ENCODE data around the gene NRXN3.

GRCh38 chr14:78254911-78255461, 84.8 kb downstream of the NRXN3 start:
- no peak for TF ChIP-seq REST (IDR thresholded peaks at IDR 0.05; ENCODE audit: borderline replicate concordance)
- TF ChIP-seq EP300 (conservative IDR thresholded peaks at IDR 0.05; ENCODE audit: poor library complexity, severe bottlenecking), result no peak
- TF ChIP-seq CTCF (IDR thresholded peaks at IDR 0.05; ENCODE audit: poor library complexity, severe bottlenecking), result no peak
- no peak for TF ChIP-seq POLR2AphosphoS5 (IDR thresholded peaks at IDR 0.05)
- no peak for TF ChIP-seq RAD21 (conservative IDR thresholded peaks at IDR 0.05)
- TF ChIP-seq TAF1 (IDR thresholded peaks at IDR 0.05; ENCODE audit: low read depth), result no peak
- TF ChIP-seq EZH2 (IDR thresholded peaks at IDR 0.05; ENCODE audit: borderline replicate concordance, insufficient read depth, low read length, poor library complexity, severe bottlenecking), result no peak
